H1 (cell line): ENCODE measurements around the gene TBC1D17. TPM values are rescaled to one million over a fixed set of nuclear protein-coding genes. Genes with fewer than 3 reads are reported as not detected.

Experiments
- CTCF ChIA-PET: fragments of 300-600 bp; sonication (Branson Sonifier 250); formaldehyde crosslinking; loops from one replicate; lab custom pipeline; 2021; ENCODE audit not compliant: partially characterized antibody; lab: Charles Lee
- POLR2A ChIA-PET: fragments of 300-600 bp; sonication (Branson Sonifier 250); formaldehyde crosslinking; loops from one replicate; lab custom pipeline; 2021; ENCODE audit warnings: inconsistent platforms; ENCODE audit not compliant: partially characterized antibody; lab: Charles Lee
- DNase-seq, 2 experiments: peaks; one replicate each; pipeline versions ENCODE4 v3.0.0 to v3.0.0-alpha.2; 2010 to 2022; ENCODE audit warnings: low spot score in 2 of 2, low read depth in 1 of 2, mixed read lengths in 1 of 2
- FAIRE-seq: peaks from 2 replicates; lab custom pipeline; 2011; peaks lifted over from hg19 to GRCh38; lab: Jason Lieb, UNC
- H2AFZ ChIP-seq: 2 replicates; pipeline ENCODE4 v1.8.1; 2012; ENCODE audit warnings: low read length, inconsistent platforms
- H2AK5ac ChIP-seq: 2 replicates; pipeline ENCODE4 v1.6.1; 2013; ENCODE audit warnings: low read depth, low read length
- H2BK120ac ChIP-seq: replicated peaks from 2 replicates; pipeline ENCODE3; 2013; ENCODE audit warnings: low read depth, low read length, inconsistent platforms
- H2BK12ac ChIP-seq: 2 replicates; pipeline ENCODE4 v1.6.1; 2013; ENCODE audit warnings: low read depth, low read length
- H2BK15ac ChIP-seq: 2 replicates; pipeline ENCODE4 v1.6.1; 2013; ENCODE audit warnings: low read length
- H2BK20ac ChIP-seq: 2 replicates; pipeline ENCODE4 v1.6.1; 2013; ENCODE audit warnings: low read length
- H2BK5ac ChIP-seq: 2 replicates; pipeline ENCODE4 v1.6.1; 2013; ENCODE audit warnings: low read depth, low read length
- H3K14ac ChIP-seq: 2 replicates; pipeline ENCODE4 v1.6.1; 2013; ENCODE audit warnings: inconsistent platforms; ENCODE audit not compliant: insufficient read length
- H3K18ac ChIP-seq: 2 replicates; pipeline ENCODE4 v1.6.1; 2013; ENCODE audit warnings: low read length; ENCODE audit errors: extremely low read depth
- H3K23ac ChIP-seq: 2 replicates; pipeline ENCODE4 v1.6.1; 2013; ENCODE audit warnings: inconsistent platforms; ENCODE audit not compliant: insufficient read length
- H3K23me2 ChIP-seq: 2 replicates; pipeline ENCODE4 v1.6.1; 2013; ENCODE audit warnings: low read depth, low read length
- H3K27ac ChIP-seq: 2 replicates; pipeline ENCODE4 v1.6.1; 2011; ENCODE audit warnings: low read depth, low read length, inconsistent platforms
- H3K27me3 ChIP-seq, 4 experiments: replicated peaks in 1 of 4; 1 replicate in 1 of 4; 2 replicates in 3 of 4; pipeline versions ENCODE4 v1.6.1 to v1.8.1; 2011 to 2013; ENCODE audit warnings: low read length in 3 of 4, mild to moderate bottlenecking in 3 of 4, inconsistent platforms in 2 of 4, mixed read lengths in 2 of 4, moderate library complexity in 1 of 4; ENCODE audit not compliant: control insufficient read depth in 3 of 4, insufficient read depth in 3 of 4; ENCODE audit errors: extremely low read depth in 1 of 4
- H3K36me3 ChIP-seq, 4 experiments: 2 replicates each; pipeline versions ENCODE4 v1.6.1 to v1.8.1; 2011 to 2013; ENCODE audit warnings: mild to moderate bottlenecking in 4 of 4, low read length in 3 of 4, moderate library complexity in 2 of 4, control low read depth in 1 of 4, inconsistent platforms in 1 of 4; ENCODE audit not compliant: insufficient read depth in 4 of 4, control insufficient read depth in 2 of 4
- H3K4ac ChIP-seq: replicated peaks from 2 replicates; pipeline ENCODE3; 2013; ENCODE audit warnings: low read length, low read depth, mixed read lengths, inconsistent platforms; ENCODE audit not compliant: insufficient read length
- H3K4me1 ChIP-seq, 4 experiments: replicated peaks in 1 of 4; 1 replicate in 1 of 4; 2 replicates in 3 of 4; pipeline versions ENCODE4 v1.6.1 to v1.8.1; 2011 to 2013; ENCODE audit warnings: low read length in 3 of 4, inconsistent platforms in 2 of 4, mixed read lengths in 1 of 4; ENCODE audit not compliant: insufficient read depth in 4 of 4, control insufficient read depth in 3 of 4
- H3K4me2 ChIP-seq, 2 experiments: 2 replicates each; pipeline versions ENCODE4 v1.6.1 to v1.8.1; 2011 to 2013; ENCODE audit warnings: low read depth in 2 of 2, low read length in 2 of 2, control low read depth in 1 of 2, inconsistent platforms in 1 of 2, mild to moderate bottlenecking in 1 of 2; ENCODE audit not compliant: insufficient read depth in 1 of 2
- H3K4me3 ChIP-seq, 4 experiments: fragments of 200-600, 300-600 bp in 1 of 4; sonication (generic), shearing (Covaris generic), sonication (Bioruptor Twin) in 1 of 4; 2 replicates each; pipeline versions ENCODE4 v1.5.1 to v1.8.1; 2011 to 2016; ENCODE audit warnings: low read length in 4 of 4, low read depth in 3 of 4, control low read depth in 2 of 4, inconsistent platforms in 2 of 4, mild to moderate bottlenecking in 2 of 4, mixed read lengths in 1 of 4, moderate library complexity in 1 of 4; ENCODE audit not compliant: insufficient read depth in 2 of 4; ENCODE audit errors: extremely low read depth in 1 of 4
- H3K56ac ChIP-seq: replicated peaks from 2 replicates; pipeline ENCODE3; 2013; ENCODE audit warnings: low read depth, mild to moderate bottlenecking, mixed read lengths, low read length, inconsistent platforms; ENCODE audit not compliant: insufficient read length
- H3K79me1 ChIP-seq: 2 replicates; pipeline ENCODE4 v1.6.1; 2013; ENCODE audit warnings: low read depth, low read length, control low read depth
- H3K79me2 ChIP-seq, 2 experiments: 2 replicates each; pipeline versions ENCODE4 v1.6.1 to v1.8.1; 2012 to 2013; ENCODE audit warnings: low read length in 2 of 2, mild to moderate bottlenecking in 2 of 2, inconsistent platforms in 1 of 2; ENCODE audit not compliant: insufficient read depth in 2 of 2, control insufficient read depth in 1 of 2
- H3K9ac ChIP-seq, 4 experiments: replicated peaks in 1 of 4; 1 replicate in 1 of 4; 2 replicates in 3 of 4; pipeline versions ENCODE4 v1.6.1 to v1.8.1; 2011 to 2013; ENCODE audit warnings: low read depth in 3 of 4, low read length in 3 of 4, control low read depth in 2 of 4, mild to moderate bottlenecking in 2 of 4, moderate library complexity in 2 of 4, inconsistent platforms in 1 of 4; ENCODE audit errors: extremely low read depth in 1 of 4
- H3K9me3 ChIP-seq, 2 experiments: 2 replicates each; pipeline versions ENCODE4 v1.6.1 to v1.8.1; 2012 to 2013; ENCODE audit warnings: mild to moderate bottlenecking in 2 of 2, moderate library complexity in 2 of 2, control low read depth in 1 of 2, inconsistent platforms in 1 of 2, low read depth in 1 of 2, low read length in 1 of 2, mixed read lengths in 1 of 2; ENCODE audit not compliant: insufficient read depth in 2 of 2
- H4K20me1 ChIP-seq, 2 experiments: replicated peaks in 1 of 2; 2 replicates each; pipeline versions ENCODE3 to v1.8.1; 2011 to 2013; ENCODE audit warnings: inconsistent platforms in 2 of 2, low read length in 2 of 2, mild to moderate bottlenecking in 1 of 2; ENCODE audit not compliant: insufficient read depth in 2 of 2, control insufficient read depth in 1 of 2
- H4K5ac ChIP-seq: 2 replicates; pipeline ENCODE4 v1.6.1; 2013; ENCODE audit warnings: low read length, low read depth, mixed read lengths, inconsistent platforms; ENCODE audit not compliant: insufficient read length
- H4K8ac ChIP-seq: 2 replicates; pipeline ENCODE4 v1.8.0; 2013; ENCODE audit warnings: mild to moderate bottlenecking, moderate library complexity, low read length, inconsistent platforms; ENCODE audit not compliant: insufficient read depth; ENCODE audit errors: extremely low read depth
- H4K91ac ChIP-seq: replicated peaks from 2 replicates; pipeline ENCODE3; 2013; ENCODE audit warnings: low read length, mixed read lengths, inconsistent platforms; ENCODE audit not compliant: insufficient read length
- BACH1 ChIP-seq: IDR thresholded peaks from 2 replicates; pipeline ENCODE4 v1.6.1; 2012; ENCODE audit warnings: low read length, improper control_type of control experiment
- BRCA1 ChIP-seq: IDR thresholded peaks from 2 replicates; pipeline ENCODE4 v1.6.1; 2012; ENCODE audit warnings: low read depth, low read length, improper control_type of control experiment
- CEBPB ChIP-seq: IDR thresholded peaks from 2 replicates; pipeline ENCODE4 v1.6.1; 2012; ENCODE audit warnings: low read depth, low read length
- CHD1 ChIP-seq: IDR thresholded peaks from 2 replicates; pipeline ENCODE4 v1.6.1; 2012; ENCODE audit warnings: low read depth, low read length, improper control_type of control experiment
- KDM1A ChIP-seq: fragments of 200-600, 300-600 bp; sonication (generic); IDR thresholded peaks from 2 replicates; pipeline ENCODE4 v1.7.1; 2016; ENCODE audit warnings: mild to moderate bottlenecking, low read length, borderline replicate concordance
- KDM5A ChIP-seq: fragments of 200-600 bp; IDR thresholded peaks from 2 replicates; pipeline ENCODE4 v1.7.1; 2012; ENCODE audit warnings: mild to moderate bottlenecking, low read length, inconsistent platforms, mixed read lengths
- NRF1 ChIP-seq: IDR thresholded peaks from 2 replicates; pipeline ENCODE4 v1.6.1; 2011; ENCODE audit warnings: mild to moderate bottlenecking, low read depth, low read length, improper control_type of control experiment
- RBBP5 ChIP-seq: IDR thresholded peaks from 2 replicates; pipeline ENCODE4 v1.7.1; 2012; ENCODE audit warnings: low read depth, mild to moderate bottlenecking, inconsistent platforms, low read length, moderate library complexity, borderline replicate concordance
- RXRA ChIP-seq: IDR thresholded peaks from 2 replicates; pipeline ENCODE4 v1.6.1; 2011; ENCODE audit warnings: low read depth, mild to moderate bottlenecking, low read length, moderate library complexity; ENCODE audit not compliant: insufficient read depth
- SP1 ChIP-seq: IDR thresholded peaks from 2 replicates; pipeline ENCODE4 v1.6.1; 2011; ENCODE audit warnings: low read depth, low read length
- TBP ChIP-seq: IDR thresholded peaks from 2 replicates; pipeline ENCODE4 v1.6.1; 2011; ENCODE audit warnings: low read depth, low read length, improper control_type of control experiment
- TCF12 ChIP-seq: IDR thresholded peaks from 2 replicates; pipeline ENCODE4 v1.6.1; 2011; ENCODE audit warnings: low read depth, mild to moderate bottlenecking, low read length
- WGBS, 2 experiments: shearing (Covaris generic) in 1 of 2; methylation state at CpG; one replicate each; pipeline versions ENCODE4 v1.1.6 to v1.1.7; 2013 to 2015; ENCODE audit warnings: low lambda C conversion rate in 2 of 2, mixed read lengths in 2 of 2, inconsistent platforms in 1 of 2, low coverage in 1 of 2, missing lambda C conversion rate in 1 of 2; ENCODE audit not compliant: insufficient replicate concordance in 2 of 2, insufficient coverage in 1 of 2, insufficient read length in 1 of 2; ENCODE audit errors: extremely low coverage in 1 of 2, missing lambda C conversion rate in 1 of 2; 5-methylcytosine and 5-hydroxymethylcytosine counted together
- polyA plus RNA-seq, 7 experiments: library from polyadenylated mRNA; depleted of rRNA in 3 of 7; stranded (reverse) in 5 of 7; unstranded in 2 of 7; fragments of >200 nt in 5 of 7; fragments of 200-250 nt in 2 of 7; gene quantifications; 1 replicate in 5 of 7; 2 replicates in 1 of 7; 4 replicates in 1 of 7; pipeline versions ENCODE4 v1.2.1 to v1.2.3, GENCODE V29; 2011 to 2013; ENCODE audit warnings: missing spikeins in 2 of 7, mixed read lengths in 2 of 7
- total RNA-seq: library from RNA; stranded (reverse); fragmentation: NEBNext Ultra II Directional; extraction: Animal tissue kit (Norgen Biotek cat#: 25700); gene quantifications from 2 replicates; pipeline ENCODE4 v1.2.1, GENCODE V29; 2021
- TF ChIP-seq, protein P1 (sequence below): IDR thresholded peaks from 2 replicates; pipeline ENCODE4 v1.6.1; 2012; ENCODE audit warnings: inconsistent platforms
- TF ChIP-seq, protein P2 (sequence below): IDR thresholded peaks from 2 replicates; pipeline ENCODE4 v1.6.1; 2011; ENCODE audit warnings: low read length, improper control_type of control experiment

The TBC1D17 gene
- total and polyA plus RNA-seq, 2 of the 8 experiments (the other 6 are each of a cell fraction or from before 2014, with no cell fraction given) = 30.3 to 44.9 TPM

DNA sequence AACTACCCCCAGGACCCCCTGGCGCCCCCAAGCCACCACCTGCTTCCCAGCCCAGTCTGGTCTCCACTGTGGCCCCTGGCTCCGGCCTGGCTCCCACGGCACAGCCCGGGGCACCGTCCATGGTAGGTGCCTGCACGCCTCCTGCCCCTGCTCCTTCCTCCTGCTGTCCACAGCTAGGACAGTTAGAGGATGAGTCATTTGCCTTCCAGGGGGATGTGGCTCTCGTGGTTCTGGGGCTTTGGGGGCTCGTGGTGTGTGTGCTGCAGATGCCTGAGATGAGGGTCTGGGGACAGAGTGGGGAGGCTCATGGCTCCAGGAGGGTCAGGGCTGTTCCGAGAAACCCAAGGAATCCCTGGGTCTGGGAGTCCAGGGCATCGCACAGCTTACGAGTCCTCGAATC, 46.7 kb upstream of the TBC1D17 start:
- Histone ChIP-seq H3K23ac (no peak overlapping the region), H2BK5ac (no peak overlapping the region), H4K20me1 (peaks cover 11 to 14% of the 10 kb centered on the region in 2 experiments), H4K5ac (no peak overlapping the region), H2BK20ac (no peak overlapping the region), H4K8ac (no peak overlapping the region), H3K4ac (no peak overlapping the region), H3K36me3 (peaks cover 12 to 33% (median 29%) of the 10 kb centered on the region in 4 experiments; a peak in 6 of 8 replicates), H4K91ac (no peak overlapping the region), H3K4me2 (no peak overlapping the region), H3K4me3 (no peak overlapping the region), H2BK15ac (no peak overlapping the region), H3K79me2 (peaks cover 0 to 8% of the 10 kb centered on the region in 2 experiments; a peak in 1 of 4 replicates), H2BK120ac (no peak overlapping the region), H2AFZ (no peak overlapping the region), H3K27ac (no peak overlapping the region), H3K23me2 (no peaks in the 10 kb centered on the region), H3K79me1 (peaks cover 13% of the 10 kb centered on the region), H2AK5ac (no peak overlapping the region), H3K18ac (no peak overlapping the region), H3K14ac (no peak overlapping the region), H3K9ac (no peak overlapping the region), H3K27me3 (no peaks in the 10 kb centered on the region), H3K56ac (no peak overlapping the region), H2BK12ac (no peak overlapping the region), H3K9me3 (no peaks in the 10 kb centered on the region), H3K4me1 (no peaks in the 10 kb centered on the region)
- FAIRE-seq (no peak), DNase-seq (no peak)
- TF ChIP-seq, protein P1, sequence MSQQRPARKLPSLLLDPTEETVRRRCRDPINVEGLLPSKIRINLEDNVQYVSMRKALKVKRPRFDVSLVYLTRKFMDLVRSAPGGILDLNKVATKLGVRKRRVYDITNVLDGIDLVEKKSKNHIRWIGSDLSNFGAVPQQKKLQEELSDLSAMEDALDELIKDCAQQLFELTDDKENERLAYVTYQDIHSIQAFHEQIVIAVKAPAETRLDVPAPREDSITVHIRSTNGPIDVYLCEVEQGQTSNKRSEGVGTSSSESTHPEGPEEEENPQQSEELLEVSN = no peak
- no peak for TF ChIP-seq BRCA1
- TF ChIP-seq CEBPB = no peak
- no peak for TF ChIP-seq CHD1
- TF ChIP-seq, protein P2, sequence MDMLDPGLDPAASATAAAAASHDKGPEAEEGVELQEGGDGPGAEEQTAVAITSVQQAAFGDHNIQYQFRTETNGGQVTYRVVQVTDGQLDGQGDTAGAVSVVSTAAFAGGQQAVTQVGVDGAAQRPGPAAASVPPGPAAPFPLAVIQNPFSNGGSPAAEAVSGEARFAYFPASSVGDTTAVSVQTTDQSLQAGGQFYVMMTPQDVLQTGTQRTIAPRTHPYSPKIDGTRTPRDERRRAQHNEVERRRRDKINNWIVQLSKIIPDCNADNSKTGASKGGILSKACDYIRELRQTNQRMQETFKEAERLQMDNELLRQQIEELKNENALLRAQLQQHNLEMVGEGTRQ = no peak
- no peak for TF ChIP-seq TCF12
- no peak for TF ChIP-seq KDM1A
- TF ChIP-seq SP1 = no peak
- TF ChIP-seq TBP = no peak
- no peak for TF ChIP-seq RBBP5
- no peak for TF ChIP-seq RXRA
- TF ChIP-seq KDM5A = no peak
- no peak for TF ChIP-seq NRF1
- TF ChIP-seq BACH1 = no peak
- CTCF ChIA-PET = interaction anchor here (0.7 to 2.0 kb wide), 4 partner anchors 11 to 159 kb away, joined by 3 to 5 read pairs (median 4); no protein-coding TSS in a partner anchor
- 88% methylated on average over 11 of the region's 12 CpGs; no CpG with 5 or more reads in 1 of the 2 experiments for WGBS, 2 experiments
- POLR2A ChIA-PET = interaction anchor here (1.6 to 2.7 kb wide), 2 partner anchors 12 to 20 kb away, joined by 4 to 9 read pairs; partner anchors contain the start of genes MED25 and PTOV1
